Liver (tissue), 3 donors: Measurements from ENCODE around the gene HSD17B3.

Source experiments
- JUND ChIP-seq, 2 donors: IDR thresholded peaks; 2 replicates each; pipeline ENCODE4 v1.6.1; 2016; ENCODE audit warnings: antibody characterized with exemption in 2 of 2
- NR2F2 ChIP-seq: IDR thresholded peaks from 2 replicates; pipeline ENCODE4 v1.6.1; 2016; ENCODE audit warnings: antibody characterized with exemption
- RAD21 ChIP-seq, 2 donors: IDR thresholded peaks; 2 replicates each; pipeline ENCODE4 v1.6.1; 2016; ENCODE audit warnings: antibody characterized with exemption in 2 of 2, mild to moderate bottlenecking in 2 of 2
- TAF1 ChIP-seq: conservative IDR thresholded peaks from 2 replicates; pipeline ENCODE4 v1.6.1; 2016; ENCODE audit warnings: antibody characterized with exemption, mild to moderate bottlenecking
- YY1 ChIP-seq: IDR thresholded peaks from 2 replicates; pipeline ENCODE4 v1.6.1; 2016; ENCODE audit warnings: antibody characterized with exemption, mild to moderate bottlenecking
- TF ChIP-seq, protein P1 (sequence below): fragments of 150-350 bp; IDR thresholded peaks from 2 replicates; pipeline ENCODE4 v1.5.1; 2017; ENCODE audit warnings: improper control_type of control experiment, low read depth, low read length; ENCODE audit not compliant: missing input control
- TF ChIP-seq, protein P2 (sequence below): IDR thresholded peaks from 2 replicates; pipeline ENCODE4 v1.6.1; 2016; ENCODE audit warnings: antibody characterized with exemption
- TF ChIP-seq, protein P3 (sequence below): IDR thresholded peaks from 2 replicates; pipeline ENCODE4 v1.6.1; 2016; ENCODE audit warnings: antibody characterized with exemption, mild to moderate bottlenecking
- donor health status: healthy.
- donor health status: healthy.

DNA sequence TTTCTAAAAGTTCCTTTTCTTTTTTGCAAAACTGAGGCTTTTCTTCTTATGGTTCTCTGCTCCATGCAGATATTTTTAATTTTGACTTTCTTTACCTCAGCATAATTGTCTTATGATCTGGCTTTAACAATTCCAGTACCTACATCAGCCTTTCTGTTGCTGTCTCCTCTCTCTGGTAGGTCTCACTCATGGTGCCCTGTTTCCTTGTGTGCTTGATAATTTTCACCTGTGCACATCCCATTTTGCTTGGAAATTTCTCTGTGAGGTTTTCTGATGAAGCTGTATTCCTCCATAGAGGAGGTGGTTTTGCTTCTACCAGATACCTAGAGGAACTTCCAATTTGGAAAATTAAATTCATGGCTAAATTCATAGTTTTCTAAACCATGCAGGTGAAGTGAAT lies 2.3 kb upstream of the HSD17B3 start:
- TF ChIP-seq JUND (IDR thresholded peaks at IDR 0.05) (no peak), RAD21 (IDR thresholded peaks at IDR 0.05) (no peak), YY1 (no peak), NR2F2 (no peak), TAF1 (no peak)
- TF ChIP-seq, protein P1, sequence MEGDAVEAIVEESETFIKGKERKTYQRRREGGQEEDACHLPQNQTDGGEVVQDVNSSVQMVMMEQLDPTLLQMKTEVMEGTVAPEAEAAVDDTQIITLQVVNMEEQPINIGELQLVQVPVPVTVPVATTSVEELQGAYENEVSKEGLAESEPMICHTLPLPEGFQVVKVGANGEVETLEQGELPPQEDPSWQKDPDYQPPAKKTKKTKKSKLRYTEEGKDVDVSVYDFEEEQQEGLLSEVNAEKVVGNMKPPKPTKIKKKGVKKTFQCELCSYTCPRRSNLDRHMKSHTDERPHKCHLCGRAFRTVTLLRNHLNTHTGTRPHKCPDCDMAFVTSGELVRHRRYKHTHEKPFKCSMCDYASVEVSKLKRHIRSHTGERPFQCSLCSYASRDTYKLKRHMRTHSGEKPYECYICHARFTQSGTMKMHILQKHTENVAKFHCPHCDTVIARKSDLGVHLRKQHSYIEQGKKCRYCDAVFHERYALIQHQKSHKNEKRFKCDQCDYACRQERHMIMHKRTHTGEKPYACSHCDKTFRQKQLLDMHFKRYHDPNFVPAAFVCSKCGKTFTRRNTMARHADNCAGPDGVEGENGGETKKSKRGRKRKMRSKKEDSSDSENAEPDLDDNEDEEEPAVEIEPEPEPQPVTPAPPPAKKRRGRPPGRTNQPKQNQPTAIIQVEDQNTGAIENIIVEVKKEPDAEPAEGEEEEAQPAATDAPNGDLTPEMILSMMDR: no peak
- TF ChIP-seq, protein P2, sequence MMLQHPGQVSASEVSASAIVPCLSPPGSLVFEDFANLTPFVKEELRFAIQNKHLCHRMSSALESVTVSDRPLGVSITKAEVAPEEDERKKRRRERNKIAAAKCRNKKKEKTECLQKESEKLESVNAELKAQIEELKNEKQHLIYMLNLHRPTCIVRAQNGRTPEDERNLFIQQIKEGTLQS: no peak
- TF ChIP-seq, protein P3, sequence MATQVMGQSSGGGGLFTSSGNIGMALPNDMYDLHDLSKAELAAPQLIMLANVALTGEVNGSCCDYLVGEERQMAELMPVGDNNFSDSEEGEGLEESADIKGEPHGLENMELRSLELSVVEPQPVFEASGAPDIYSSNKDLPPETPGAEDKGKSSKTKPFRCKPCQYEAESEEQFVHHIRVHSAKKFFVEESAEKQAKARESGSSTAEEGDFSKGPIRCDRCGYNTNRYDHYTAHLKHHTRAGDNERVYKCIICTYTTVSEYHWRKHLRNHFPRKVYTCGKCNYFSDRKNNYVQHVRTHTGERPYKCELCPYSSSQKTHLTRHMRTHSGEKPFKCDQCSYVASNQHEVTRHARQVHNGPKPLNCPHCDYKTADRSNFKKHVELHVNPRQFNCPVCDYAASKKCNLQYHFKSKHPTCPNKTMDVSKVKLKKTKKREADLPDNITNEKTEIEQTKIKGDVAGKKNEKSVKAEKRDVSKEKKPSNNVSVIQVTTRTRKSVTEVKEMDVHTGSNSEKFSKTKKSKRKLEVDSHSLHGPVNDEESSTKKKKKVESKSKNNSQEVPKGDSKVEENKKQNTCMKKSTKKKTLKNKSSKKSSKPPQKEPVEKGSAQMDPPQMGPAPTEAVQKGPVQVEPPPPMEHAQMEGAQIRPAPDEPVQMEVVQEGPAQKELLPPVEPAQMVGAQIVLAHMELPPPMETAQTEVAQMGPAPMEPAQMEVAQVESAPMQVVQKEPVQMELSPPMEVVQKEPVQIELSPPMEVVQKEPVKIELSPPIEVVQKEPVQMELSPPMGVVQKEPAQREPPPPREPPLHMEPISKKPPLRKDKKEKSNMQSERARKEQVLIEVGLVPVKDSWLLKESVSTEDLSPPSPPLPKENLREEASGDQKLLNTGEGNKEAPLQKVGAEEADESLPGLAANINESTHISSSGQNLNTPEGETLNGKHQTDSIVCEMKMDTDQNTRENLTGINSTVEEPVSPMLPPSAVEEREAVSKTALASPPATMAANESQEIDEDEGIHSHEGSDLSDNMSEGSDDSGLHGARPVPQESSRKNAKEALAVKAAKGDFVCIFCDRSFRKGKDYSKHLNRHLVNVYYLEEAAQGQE: no peak
